ENCODE data around the gene SELENOV.

DNA sequence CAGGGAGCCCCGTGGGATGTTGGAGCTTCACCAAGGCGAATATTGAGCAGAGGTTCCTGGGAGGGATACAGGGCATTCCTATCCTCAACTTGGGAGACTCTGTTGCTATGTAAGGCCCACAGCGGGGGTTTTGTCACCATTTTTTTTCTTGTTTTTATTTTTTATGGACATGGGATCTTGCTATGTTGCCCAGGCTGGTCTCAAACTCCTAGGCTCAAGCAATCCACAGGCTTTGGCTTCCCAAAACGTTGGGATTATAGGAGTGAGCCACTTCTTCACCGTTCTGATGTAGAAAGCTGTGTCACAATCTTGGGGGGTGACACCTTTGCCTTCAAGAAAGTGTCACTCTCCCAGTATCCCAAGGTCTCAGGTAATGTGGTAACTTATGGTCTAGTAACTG lies 13.6 kb upstream of the SELENOV start:
- TF ChIP-seq, protein P1, sequence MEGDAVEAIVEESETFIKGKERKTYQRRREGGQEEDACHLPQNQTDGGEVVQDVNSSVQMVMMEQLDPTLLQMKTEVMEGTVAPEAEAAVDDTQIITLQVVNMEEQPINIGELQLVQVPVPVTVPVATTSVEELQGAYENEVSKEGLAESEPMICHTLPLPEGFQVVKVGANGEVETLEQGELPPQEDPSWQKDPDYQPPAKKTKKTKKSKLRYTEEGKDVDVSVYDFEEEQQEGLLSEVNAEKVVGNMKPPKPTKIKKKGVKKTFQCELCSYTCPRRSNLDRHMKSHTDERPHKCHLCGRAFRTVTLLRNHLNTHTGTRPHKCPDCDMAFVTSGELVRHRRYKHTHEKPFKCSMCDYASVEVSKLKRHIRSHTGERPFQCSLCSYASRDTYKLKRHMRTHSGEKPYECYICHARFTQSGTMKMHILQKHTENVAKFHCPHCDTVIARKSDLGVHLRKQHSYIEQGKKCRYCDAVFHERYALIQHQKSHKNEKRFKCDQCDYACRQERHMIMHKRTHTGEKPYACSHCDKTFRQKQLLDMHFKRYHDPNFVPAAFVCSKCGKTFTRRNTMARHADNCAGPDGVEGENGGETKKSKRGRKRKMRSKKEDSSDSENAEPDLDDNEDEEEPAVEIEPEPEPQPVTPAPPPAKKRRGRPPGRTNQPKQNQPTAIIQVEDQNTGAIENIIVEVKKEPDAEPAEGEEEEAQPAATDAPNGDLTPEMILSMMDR (IDR thresholded peaks at IDR 0.05 in 8 of 11, conservative IDR thresholded peaks at IDR 0.05 in 3 of 11) = no peak
- TF ChIP-seq POLR2A (IDR thresholded peaks at IDR 0.05) (no peak), POLR2AphosphoS5 (IDR thresholded peaks at IDR 0.05) (no peak)
